Suprapubic skin (tissue), 4 donors: ENCODE results near the gene ENSA. TPM values are rescaled to one million over a fixed set of nuclear protein-coding genes. Genes with fewer than 3 reads are reported as not detected.
A peak's percentile ranks its signal among the peaks of the same experiment; 100 is the strongest.
"Not testable (repeated sequence)": the region's sequence is repeated elsewhere in the genome, so short reads cannot be mapped to it uniquely, and the experiment has no call there.

Source experiments
- DNase-seq, 2 donors: peaks; one replicate each; pipeline ENCODE4 v3.0.0-alpha.2; 2019; ENCODE audit warnings: low spot score in 2 of 2
- H3K27ac ChIP-seq: fragments of 200-600 bp; sonication (generic); one replicate; pipeline ENCODE4 v1.5.1; 2019
- H3K27me3 ChIP-seq: fragments of 200-600 bp; sonication (generic); one replicate; pipeline ENCODE4 v1.5.1; 2019
- H3K36me3 ChIP-seq: fragments of 200-600 bp; sonication (generic); one replicate; pipeline ENCODE4 v1.5.1; 2019
- H3K4me1 ChIP-seq: fragments of 200-600 bp; sonication (generic); one replicate; pipeline ENCODE4 v1.5.1; 2019
- H3K4me3 ChIP-seq: fragments of 200-600 bp; sonication (generic); one replicate; pipeline ENCODE4 v1.5.1; 2019; ENCODE audit warnings: mild to moderate bottlenecking
- H3K9me3 ChIP-seq: fragments of 200-600 bp; sonication (generic); one replicate; pipeline ENCODE4 v1.5.1; 2019
- CTCF ChIP-seq, 2 donors: fragments of 200-600 bp in 1 of 2; fragments of 450-650 bp in 1 of 2; sonication (generic) in 1 of 2; IDR thresholded peaks; one replicate each; pipeline ENCODE4 v1.5.1; 2016 to 2019; ENCODE audit warnings: antibody characterized with exemption in 2 of 2, mild to moderate bottlenecking in 1 of 2, moderate library complexity in 1 of 2
- EP300 ChIP-seq: sonication (generic); formaldehyde crosslinking; IDR thresholded peaks from one replicate; pipeline ENCODE4 v1.6.1; 2017; ENCODE audit warnings: antibody characterized with exemption
- POLR2A ChIP-seq, 2 donors: fragments of 450-650 bp; IDR thresholded peaks; one replicate each; pipeline ENCODE4 v1.6.1; 2017; ENCODE audit warnings: antibody characterized with exemption in 2 of 2, mild to moderate bottlenecking in 2 of 2, moderate library complexity in 2 of 2
- POLR2AphosphoS5 ChIP-seq, 3 donors: sonication (generic); formaldehyde crosslinking; IDR thresholded peaks; one replicate each; pipeline ENCODE4 v1.6.1; 2017; ENCODE audit warnings: antibody characterized with exemption in 3 of 3
- WGBS: methylation state at CpG from one replicate; pipeline ENCODE4 v1.1.5; 2018; 5-methylcytosine and 5-hydroxymethylcytosine counted together
- total RNA-seq, 4 donors: library from RNA; depleted of rRNA; stranded (reverse); fragments of >200 nt; gene quantifications; one replicate each; pipeline ENCODE4 v1.1.0, GENCODE V29; 2016

The ENSA gene
- total RNA-seq, 4 donors from 2014 or later: 266 to 384 (median 291) TPM

DNA sequence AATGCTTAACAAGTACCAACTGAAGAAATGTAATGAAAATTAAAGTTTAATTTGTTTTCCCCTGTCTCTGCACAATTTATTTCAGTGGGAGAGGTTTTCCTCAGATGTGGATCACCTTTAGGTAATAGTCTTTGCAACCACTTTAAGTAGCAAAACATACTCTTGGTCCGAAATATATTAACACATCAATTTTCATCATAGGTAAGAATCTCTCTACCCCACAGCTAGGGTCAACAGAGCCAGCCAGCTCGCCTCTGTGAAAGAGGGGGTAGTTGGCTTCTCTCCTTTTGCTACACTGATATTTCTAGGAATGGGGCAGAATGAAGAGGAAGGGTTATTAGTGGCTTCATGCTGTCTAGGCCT, 25.2 kb downstream of the ENSA start:
- Histone ChIP-seq H3K36me3 (peaks cover 21% of the 10 kb centered on the region), H3K27me3 (no peaks in the 10 kb centered on the region), H3K4me1 (peaks cover 20% of the 10 kb centered on the region), H3K9me3 (no peaks in the 10 kb centered on the region), H3K4me3 (no peak overlapping the region), H3K27ac (peak overlapping the region; percentile 83)
- TF ChIP-seq EP300 (no peak), POLR2A (IDR thresholded peaks at IDR 0.05) (no peak), CTCF (IDR thresholded peaks at IDR 0.05) (no peak), POLR2AphosphoS5 (IDR thresholded peaks at IDR 0.05) (no peak)
- DNase-seq: no peak
- WGBS: 95% methylated on average over 2 of the region's 2 CpGs

- H3K9me3 ChIP-seq: no peaks in the 10 kb centered on the region
- H3K27me3 ChIP-seq: no peaks in the 10 kb centered on the region
- peaks cover 16% of the 10 kb centered on the region for H3K4me1 ChIP-seq
- peak overlapping the region; percentile 83 for H3K27ac ChIP-seq
- peaks cover 21% of the 10 kb centered on the region for H3K36me3 ChIP-seq
- no peak for DNase-seq
- WGBS: 84% methylated on average over 3 of the region's 3 CpGs
- TF ChIP-seq POLR2A (IDR thresholded peaks at IDR 0.05) (no peak), CTCF (IDR thresholded peaks at IDR 0.05) (no peak), POLR2AphosphoS5 (IDR thresholded peaks at IDR 0.05) (no peak), EP300 (no peak)
- H3K4me3 ChIP-seq: no peak overlapping the region
Measured at GRCh38 chr1:150603711-150604110, 25.7 kb downstream of the ENSA start.

- Histone ChIP-seq H3K4me1 (peaks cover 16% of the 10 kb centered on the region), H3K36me3 (peaks cover 18% of the 10 kb centered on the region)
- H3K4me3 ChIP-seq, H3K27ac ChIP-seq, DNase-seq, H3K9me3 ChIP-seq, H3K27me3 ChIP-seq: not testable (repeated sequence)
- 96% methylated on average over 12 of the region's 12 CpGs for WGBS
Measured at GRCh38 chr1:150602372-150602771, 27.0 kb downstream of the ENSA start.

DNA sequence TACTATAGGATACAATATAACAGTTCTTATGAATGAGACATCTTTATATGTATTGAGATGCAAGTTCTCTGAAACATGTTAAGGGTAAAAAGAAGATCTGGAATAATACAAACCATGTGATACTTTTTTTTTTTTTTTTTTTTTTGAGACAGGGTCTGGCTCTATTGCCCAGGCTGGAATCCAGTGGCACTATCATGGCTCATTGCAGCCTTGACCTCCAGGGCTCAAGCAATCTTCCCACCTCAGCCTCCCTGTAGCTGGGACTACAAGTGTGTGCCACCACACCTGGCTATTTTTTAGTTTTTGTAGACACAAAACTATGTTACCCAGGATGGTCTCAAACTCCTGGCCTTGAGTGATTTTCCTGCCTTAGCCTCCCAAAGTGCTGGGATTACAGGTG, 27.9 kb downstream of the ENSA start:
- Histone ChIP-seq H3K9me3 (no peaks in the 10 kb centered on the region), H3K4me3 (no peak overlapping the region), H3K4me1 (peaks cover 16% of the 10 kb centered on the region), H3K27ac (no peak overlapping the region), H3K36me3 (peaks cover 18% of the 10 kb centered on the region), H3K27me3 (no peaks in the 10 kb centered on the region)
- TF ChIP-seq EP300 (no peak), CTCF (IDR thresholded peaks at IDR 0.05) (no peak), POLR2A (IDR thresholded peaks at IDR 0.05) (no peak), POLR2AphosphoS5 (IDR thresholded peaks at IDR 0.05) (no peak)
- DNase-seq: no peak

- H3K36me3 ChIP-seq: peaks cover 18% of the 10 kb centered on the region
- H3K4me3 ChIP-seq, H3K27ac ChIP-seq, H3K4me1 ChIP-seq, H3K27me3 ChIP-seq, H3K9me3 ChIP-seq: not testable (repeated sequence)
- peak in 1 of 2 donors; percentile 11 for DNase-seq
- 96% methylated on average over 4 of the region's 4 CpGs for WGBS
Measured at GRCh38 chr1:150598346-150598745, 31.1 kb downstream of the ENSA start.

DNA sequence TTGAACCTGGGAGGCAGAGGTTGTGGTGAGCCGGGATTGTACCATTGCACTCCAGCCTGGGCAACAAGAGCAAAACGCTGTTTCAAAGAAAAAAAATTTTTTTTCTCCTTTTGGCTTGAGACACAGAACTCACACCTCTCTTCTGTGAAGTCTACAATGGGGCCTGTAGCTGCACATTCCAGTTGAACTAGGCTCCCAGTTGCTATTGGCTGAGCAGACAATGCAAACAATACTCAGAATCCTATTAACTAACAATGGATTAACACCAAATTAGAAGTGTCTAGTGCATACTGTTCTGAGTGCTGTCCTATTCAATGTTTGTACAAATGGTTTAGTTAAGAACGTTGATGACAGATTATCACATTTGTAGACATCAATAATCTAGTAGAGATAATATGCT, 32.4 kb downstream of the ENSA start:
- Histone ChIP-seq H3K27me3 (no peaks in the 10 kb centered on the region), H3K9me3 (no peaks in the 10 kb centered on the region), H3K4me3 (no peak overlapping the region), H3K4me1 (no peaks in the 10 kb centered on the region), H3K27ac (no peak overlapping the region), H3K36me3 (peaks cover 18% of the 10 kb centered on the region)
- 82% methylated on average over 3 of the region's 3 CpGs for WGBS
- no peak for DNase-seq
- TF ChIP-seq CTCF (IDR thresholded peaks at IDR 0.05): no peak
- TF ChIP-seq POLR2A (IDR thresholded peaks at IDR 0.05): no peak
- no peak for TF ChIP-seq POLR2AphosphoS5 (IDR thresholded peaks at IDR 0.05)
- TF ChIP-seq EP300: no peak
